ENCODE results near the gene ZNF536.

ZNF536 gene

GRCh38 chr19:30555075-30555790 lies 183.0 kb downstream of the ZNF536 start:
- in situ Hi-C loops (cut with MboI; ENCODE audit: low sequenced_read_pairs): no loop called here

DNA sequence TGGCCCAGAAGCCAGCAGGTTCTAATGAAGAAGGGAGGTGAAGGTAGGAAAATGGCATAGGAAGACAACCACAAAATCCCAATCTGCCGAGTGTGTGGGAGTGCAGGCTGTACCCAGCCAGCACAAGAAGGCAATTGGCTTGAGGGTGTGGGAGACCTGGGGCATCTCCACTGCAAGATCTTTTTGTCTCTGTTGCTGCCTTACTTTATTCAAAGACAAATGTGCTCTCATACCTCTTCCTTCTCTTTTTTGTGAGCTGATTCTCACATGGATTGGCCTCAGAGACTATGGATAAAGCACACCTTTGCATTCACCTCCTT lies 183.6 kb downstream of the ZNF536 start:
- in situ Hi-C loops (cut with MboI; ENCODE audit: low sequenced_read_pairs): no loop called here

DNA sequence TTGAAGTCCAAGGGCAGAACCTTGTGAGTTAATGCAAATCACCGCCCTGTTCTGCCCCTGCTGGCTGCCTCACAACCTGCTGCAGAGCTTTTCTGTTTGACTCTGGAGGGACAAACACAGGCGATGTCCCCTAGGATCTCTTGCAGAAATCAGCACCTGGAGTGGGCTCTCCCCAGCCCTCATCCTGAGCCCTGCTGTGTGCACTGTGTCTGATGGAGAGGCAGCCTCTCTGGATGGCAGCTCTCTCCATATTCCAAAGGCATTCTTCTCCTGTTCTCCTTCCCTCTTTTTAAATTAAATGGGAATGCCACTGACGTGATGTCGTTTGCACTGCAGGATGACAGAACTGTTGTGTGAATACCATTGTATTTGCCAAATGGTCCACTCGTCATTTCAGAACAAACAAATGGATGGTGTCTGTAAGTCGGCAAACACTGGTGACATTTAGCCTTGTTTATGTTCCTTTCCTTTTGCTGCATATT lies 184.1 kb downstream of the ZNF536 start:
- in situ Hi-C loops (cut with MboI; ENCODE audit: low sequenced_read_pairs): no loop called here

DNA sequence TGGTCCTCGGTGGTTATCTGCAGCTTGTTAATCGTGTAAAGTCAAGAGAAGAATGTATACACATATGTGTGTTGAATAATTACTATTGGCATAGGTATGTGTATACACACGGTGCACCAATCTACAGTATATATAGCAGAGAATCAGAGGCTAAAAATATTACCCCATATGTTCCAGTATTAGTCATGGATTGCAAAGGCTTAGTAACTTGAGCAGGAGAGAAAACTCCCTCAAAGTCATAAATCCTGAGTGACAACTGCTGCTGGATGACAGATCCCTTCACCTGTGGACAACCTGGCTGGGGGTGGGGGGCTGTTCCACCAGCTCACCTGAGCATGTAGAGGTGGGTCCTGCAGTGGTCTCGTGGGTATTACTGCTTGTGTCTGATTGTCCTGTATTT lies 185.0 kb downstream of the ZNF536 start:
- in situ Hi-C loops (cut with MboI; ENCODE audit: low sequenced_read_pairs): no loop called here

- in situ Hi-C loops (cut with MboI; ENCODE audit: low sequenced_read_pairs): no loop called here
These were observed 185.9 kb downstream of the ZNF536 start for GRCh38 chr19:30557927-30558557.

- in situ Hi-C loops (cut with MboI; ENCODE audit: low sequenced_read_pairs): no loop called here
These were observed 186.6 kb downstream of the ZNF536 start for GRCh38 chr19:30558793-30559192.

DNA sequence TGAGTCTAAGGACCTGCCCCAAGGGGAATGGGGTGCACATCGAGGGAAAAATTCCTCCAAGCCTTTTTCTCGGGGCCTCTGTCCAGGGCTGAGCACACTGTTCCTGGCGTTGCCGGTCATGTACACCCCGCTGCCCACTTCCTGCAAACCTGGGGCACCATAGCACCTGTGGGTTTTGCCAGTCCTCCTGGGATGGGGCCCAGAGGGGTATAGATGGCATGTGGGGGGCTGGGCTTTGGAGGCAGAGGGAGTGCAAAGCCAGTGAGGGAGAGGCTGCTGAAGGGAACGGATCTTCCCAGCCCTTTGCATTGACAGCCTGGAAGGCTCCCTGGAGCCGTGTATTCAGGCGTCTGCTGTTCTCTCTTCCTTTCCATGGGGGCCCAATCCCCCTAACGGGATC lies 187.3 kb downstream of the ZNF536 start:
- in situ Hi-C loops (cut with MboI; ENCODE audit: low sequenced_read_pairs): no loop called here

DNA sequence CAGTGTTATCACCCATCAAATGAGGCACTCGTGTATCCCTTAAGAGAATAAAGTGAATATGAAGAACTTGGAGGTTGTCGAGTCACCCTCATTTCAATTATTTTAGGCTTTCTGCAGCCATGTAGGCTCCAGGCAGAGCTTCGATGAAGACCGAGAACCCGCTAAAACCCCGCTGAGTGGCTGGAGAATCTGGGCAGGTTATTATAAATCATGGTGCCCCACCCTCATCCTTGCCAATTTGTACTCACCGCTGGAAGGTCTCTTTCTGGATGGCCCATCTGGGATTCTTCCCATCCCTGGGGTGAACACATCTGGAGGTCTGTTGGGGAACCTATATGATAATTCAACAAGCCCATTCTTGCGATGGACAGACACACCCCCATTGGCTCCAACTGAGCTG lies 190.8 kb downstream of the ZNF536 start:
- in situ Hi-C loops (cut with MboI; ENCODE audit: low sequenced_read_pairs): no loop called here

DNA sequence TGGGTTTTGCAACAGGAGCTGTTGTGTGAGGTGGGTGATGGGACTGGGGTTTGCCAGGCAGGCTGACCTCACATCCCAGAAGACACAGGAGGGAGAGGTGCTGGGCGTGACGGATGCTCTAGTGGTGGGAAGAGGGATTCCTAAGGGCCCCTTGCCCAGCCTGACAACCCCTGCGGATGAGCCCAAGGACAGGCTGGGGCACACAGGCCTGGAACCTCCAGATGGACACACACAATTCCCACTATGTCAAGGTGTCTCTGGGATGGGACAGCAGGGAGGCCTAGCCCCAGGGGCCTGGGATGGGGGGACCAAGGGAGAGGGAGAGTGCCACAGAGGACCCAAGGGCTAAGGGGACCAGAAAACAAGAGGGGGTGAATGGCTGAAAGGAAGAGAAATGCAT lies 191.5 kb downstream of the ZNF536 start:
- in situ Hi-C loops (cut with MboI; ENCODE audit: low sequenced_read_pairs): no loop called here

DNA sequence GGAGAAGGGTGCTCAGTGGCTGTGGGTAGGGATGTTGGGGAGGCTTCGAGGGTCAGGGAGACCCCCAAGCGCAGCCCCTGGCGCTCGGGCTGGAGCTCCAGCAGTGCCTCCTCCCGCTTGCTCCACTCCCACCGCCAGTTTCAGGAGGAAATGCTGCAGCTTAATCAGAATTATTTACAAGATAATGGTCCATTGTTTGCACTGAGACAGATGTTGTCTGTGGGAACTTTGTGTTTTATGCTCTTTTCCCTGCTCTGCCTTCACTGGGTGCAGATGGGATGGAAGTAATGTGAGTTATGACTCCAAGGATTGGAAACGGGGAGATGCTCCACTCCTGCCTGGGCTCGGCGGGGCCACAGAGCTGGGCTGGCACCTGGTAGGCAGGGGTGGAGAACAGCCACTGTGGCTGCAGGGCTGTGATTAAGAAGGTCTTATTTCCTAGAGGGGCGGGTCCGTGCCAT lies 192.4 kb downstream of the ZNF536 start:
- in situ Hi-C loops (cut with MboI; ENCODE audit: low sequenced_read_pairs): no loop called here

GRCh38 chr19:30565636-30566035 lies 193.5 kb downstream of the ZNF536 start:
- in situ Hi-C loops (cut with MboI; ENCODE audit: low sequenced_read_pairs): no loop called here

GRCh38 chr19:30566681-30567420 lies 194.7 kb downstream of the ZNF536 start:
- in situ Hi-C loops (cut with MboI; ENCODE audit: low sequenced_read_pairs): no loop called here

GRCh38 chr19:30567536-30568232 lies 195.5 kb downstream of the ZNF536 start:
- in situ Hi-C loops (cut with MboI; ENCODE audit: low sequenced_read_pairs): no loop called here

GRCh38 chr19:30570194-30570593 lies 198.0 kb downstream of the ZNF536 start:
- in situ Hi-C loops (cut with MboI; ENCODE audit: low sequenced_read_pairs): no loop called here

GRCh38 chr19:30577551-30578105 lies 205.4 kb downstream of the ZNF536 start:
- in situ Hi-C loops (cut with MboI; ENCODE audit: low sequenced_read_pairs): no loop called here

DNA sequence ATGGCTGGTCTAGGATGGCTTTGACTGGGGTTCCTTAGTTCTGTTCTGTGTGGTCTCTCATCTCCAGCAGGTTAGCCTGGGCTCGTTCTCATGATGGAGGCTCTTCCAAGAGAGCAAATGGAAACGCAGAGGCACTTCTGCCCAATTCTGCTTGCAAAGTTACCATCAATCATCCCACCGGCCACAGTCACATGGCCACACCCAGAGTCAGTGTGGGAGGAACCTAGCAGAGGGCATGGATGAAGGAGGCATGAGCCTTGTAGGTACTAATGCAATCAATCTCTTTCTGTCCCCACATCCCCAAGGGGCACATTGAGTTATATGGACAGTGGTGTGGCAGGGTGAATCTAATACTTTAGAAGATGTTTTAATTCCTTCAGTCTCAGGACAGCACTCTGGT lies 207.2 kb downstream of the ZNF536 start:
- in situ Hi-C loops (cut with MboI; ENCODE audit: low sequenced_read_pairs): no loop called here

DNA sequence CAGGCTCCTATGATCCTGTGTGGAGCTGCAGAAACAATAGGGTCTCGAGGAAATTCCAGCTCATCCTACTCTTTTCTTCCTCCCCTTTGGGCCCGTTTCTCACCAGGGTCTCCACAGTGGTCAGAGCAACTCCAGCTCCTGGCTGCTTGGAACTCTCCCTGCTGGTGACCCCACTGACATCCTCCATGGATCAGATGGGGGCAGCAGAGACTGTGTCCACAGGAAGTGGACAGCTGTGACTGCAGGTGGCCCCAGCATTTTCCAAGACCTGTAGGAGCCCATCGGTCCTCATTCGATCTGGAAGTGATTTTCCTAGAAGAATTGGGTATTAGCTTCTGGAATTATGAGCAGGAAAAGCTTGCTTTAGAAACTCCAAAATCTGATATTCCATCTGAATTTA lies 208.5 kb downstream of the ZNF536 start:
- in situ Hi-C loops (cut with MboI; ENCODE audit: low sequenced_read_pairs): no loop called here

DNA sequence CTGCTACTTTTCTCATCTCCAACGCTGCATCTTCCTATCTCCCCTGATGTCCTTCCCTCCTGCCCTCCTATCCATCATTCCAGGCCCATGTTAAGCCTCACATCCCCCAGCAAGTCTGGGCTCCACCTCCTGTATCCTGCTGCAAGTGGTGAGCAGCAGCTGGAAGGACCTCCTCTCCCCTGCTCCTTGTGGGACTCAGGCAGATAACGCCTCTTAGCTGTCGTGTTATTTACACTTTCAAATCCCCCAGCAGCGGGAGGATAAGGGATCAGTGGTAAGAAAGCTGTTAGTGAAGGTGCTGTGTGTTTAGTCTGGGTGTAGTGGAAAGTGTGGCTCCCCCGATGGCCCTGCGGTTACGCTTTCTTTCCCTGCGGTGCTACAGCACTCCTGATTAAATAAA lies 211.9 kb downstream of the ZNF536 start:
- in situ Hi-C loops (cut with MboI; ENCODE audit: low sequenced_read_pairs): no loop called here

GRCh38 chr19:30587869-30588268 lies 215.7 kb downstream of the ZNF536 start:
- in situ Hi-C loops (cut with MboI; ENCODE audit: low sequenced_read_pairs): no loop called here

- in situ Hi-C loops (cut with MboI; ENCODE audit: low sequenced_read_pairs): no loop called here
These were observed 218.5 kb downstream of the ZNF536 start for GRCh38 chr19:30590596-30591229.

GRCh38 chr19:30593356-30593755 lies 221.2 kb downstream of the ZNF536 start:
- in situ Hi-C loops (cut with MboI; ENCODE audit: low sequenced_read_pairs): no loop called here

Measured in hTERT RPE-1 (cell line).